ENCODE data around the gene GIGYF1. TPM values are rescaled to one million over a fixed set of nuclear protein-coding genes. Genes with fewer than 3 reads are reported as not detected.
A peak's percentile ranks its signal among the peaks of the same experiment; 100 is the strongest.
"Not testable (repeated sequence)": the region's sequence is repeated elsewhere in the genome, so short reads cannot be mapped to it uniquely, and the experiment has no call there.

GIGYF1 gene
- polyA plus RNA-seq, 1 donor (not counting 4 experiments of a cell fraction or from before 2014, with no cell fraction given), result 4.0 TPM

DNA sequence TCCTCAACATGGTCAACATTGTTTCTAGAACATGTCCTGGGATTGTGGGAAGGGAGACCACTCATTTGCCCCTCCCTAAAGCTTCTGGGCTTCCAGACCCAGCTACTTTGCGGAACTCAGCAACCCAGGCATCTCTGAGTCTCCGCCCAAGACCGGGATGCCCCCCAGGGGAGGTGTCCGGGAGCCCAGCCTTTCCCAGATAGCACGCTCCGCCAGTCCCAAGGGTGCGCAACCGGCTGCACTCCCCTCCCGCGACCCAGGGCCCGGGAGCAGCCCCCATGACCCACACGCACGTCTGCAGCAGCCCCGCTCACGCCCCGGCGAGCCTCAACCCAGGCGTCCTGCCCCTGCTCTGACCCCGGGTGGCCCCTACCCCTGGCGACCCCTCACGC lies 26.2 kb upstream of the GIGYF1 start, which contains the start of gene EPO:
EPO (plus strand) TSS at position 190 of the 392 bp plus-strand sequence. CDS start 513 bp downstream, outside the sequence.
- Histone ChIP-seq H3K27me3 (ENCODE audit: control insufficient read depth, extremely low read depth, insufficient read depth, low read length) (peaks cover 17% of the 10 kb centered on the region), H4K20me1 (ENCODE audit: control insufficient read depth, extremely low read depth, insufficient read depth, low read length) (no peaks in the 10 kb centered on the region), H3K9me3 (ENCODE audit: control insufficient read depth, low read depth, low read length) (no peaks in the 10 kb centered on the region), H3K4me2 (ENCODE audit: control insufficient read depth, extremely low read depth, insufficient read depth, low read depth, low read length) (peak within 1 kb of the TSS; percentile 79), H2AFZ (ENCODE audit: control insufficient read depth, low read length) (peak within 1 kb of the TSS; percentile 58), H3K4me1 (ENCODE audit: control insufficient read depth, extremely low read depth, insufficient read depth, low read length) (peaks cover 5% of the 10 kb centered on the region), H3K9me1 (ENCODE audit: control insufficient read depth, extremely low read depth, insufficient read depth, low read length) (no peaks in the 10 kb centered on the region), H3K4me3 (ENCODE audit: control insufficient read depth in 2 of 3, extremely low read depth in 1 of 3, insufficient read depth in 2 of 3, low read depth in 1 of 3, low read length in 3 of 3) (peak within 1 kb of the TSS in 2 of 3 experiments; percentile 40 to 43), H3K36me3 (ENCODE audit: control insufficient read depth in 2 of 2, extremely low read depth in 1 of 2, insufficient read depth in 2 of 2, low read length in 2 of 2) (no peaks in the 10 kb centered on the region), H3K27ac (ENCODE audit: control insufficient read depth, insufficient read depth, low read length) (no peak within 1 kb of the TSS), H3K9ac (ENCODE audit: control insufficient read depth, extremely low read depth, insufficient read depth, low read length) (no peak within 1 kb of the TSS), H3K79me2 (ENCODE audit: control insufficient read depth, insufficient read depth, low read length) (no peaks in the 10 kb centered on the region)
- FAIRE-seq (no peak), DNase-seq (ENCODE audit: low read depth, low spot score) (no peak)
- no peak for TF ChIP-seq EZH2 (IDR thresholded peaks at IDR 0.05; ENCODE audit: low read length)
- TF ChIP-seq, protein P1, sequence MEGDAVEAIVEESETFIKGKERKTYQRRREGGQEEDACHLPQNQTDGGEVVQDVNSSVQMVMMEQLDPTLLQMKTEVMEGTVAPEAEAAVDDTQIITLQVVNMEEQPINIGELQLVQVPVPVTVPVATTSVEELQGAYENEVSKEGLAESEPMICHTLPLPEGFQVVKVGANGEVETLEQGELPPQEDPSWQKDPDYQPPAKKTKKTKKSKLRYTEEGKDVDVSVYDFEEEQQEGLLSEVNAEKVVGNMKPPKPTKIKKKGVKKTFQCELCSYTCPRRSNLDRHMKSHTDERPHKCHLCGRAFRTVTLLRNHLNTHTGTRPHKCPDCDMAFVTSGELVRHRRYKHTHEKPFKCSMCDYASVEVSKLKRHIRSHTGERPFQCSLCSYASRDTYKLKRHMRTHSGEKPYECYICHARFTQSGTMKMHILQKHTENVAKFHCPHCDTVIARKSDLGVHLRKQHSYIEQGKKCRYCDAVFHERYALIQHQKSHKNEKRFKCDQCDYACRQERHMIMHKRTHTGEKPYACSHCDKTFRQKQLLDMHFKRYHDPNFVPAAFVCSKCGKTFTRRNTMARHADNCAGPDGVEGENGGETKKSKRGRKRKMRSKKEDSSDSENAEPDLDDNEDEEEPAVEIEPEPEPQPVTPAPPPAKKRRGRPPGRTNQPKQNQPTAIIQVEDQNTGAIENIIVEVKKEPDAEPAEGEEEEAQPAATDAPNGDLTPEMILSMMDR (optimal IDR thresholded peaks at IDR 0.05 in 1 of 3, IDR thresholded peaks at IDR 0.05 in 1 of 3, conservative IDR thresholded peaks at IDR 0.05 in 1 of 3; ENCODE audit: extremely low read depth in 1 of 3, insufficient read depth in 2 of 3, low read length in 3 of 3), result no peak
- dilution Hi-C loops (cut with MboI; ENCODE audit: extremely low pct_ligation_motif_present, low sequenced_read_pairs), result no loop called here

DNA sequence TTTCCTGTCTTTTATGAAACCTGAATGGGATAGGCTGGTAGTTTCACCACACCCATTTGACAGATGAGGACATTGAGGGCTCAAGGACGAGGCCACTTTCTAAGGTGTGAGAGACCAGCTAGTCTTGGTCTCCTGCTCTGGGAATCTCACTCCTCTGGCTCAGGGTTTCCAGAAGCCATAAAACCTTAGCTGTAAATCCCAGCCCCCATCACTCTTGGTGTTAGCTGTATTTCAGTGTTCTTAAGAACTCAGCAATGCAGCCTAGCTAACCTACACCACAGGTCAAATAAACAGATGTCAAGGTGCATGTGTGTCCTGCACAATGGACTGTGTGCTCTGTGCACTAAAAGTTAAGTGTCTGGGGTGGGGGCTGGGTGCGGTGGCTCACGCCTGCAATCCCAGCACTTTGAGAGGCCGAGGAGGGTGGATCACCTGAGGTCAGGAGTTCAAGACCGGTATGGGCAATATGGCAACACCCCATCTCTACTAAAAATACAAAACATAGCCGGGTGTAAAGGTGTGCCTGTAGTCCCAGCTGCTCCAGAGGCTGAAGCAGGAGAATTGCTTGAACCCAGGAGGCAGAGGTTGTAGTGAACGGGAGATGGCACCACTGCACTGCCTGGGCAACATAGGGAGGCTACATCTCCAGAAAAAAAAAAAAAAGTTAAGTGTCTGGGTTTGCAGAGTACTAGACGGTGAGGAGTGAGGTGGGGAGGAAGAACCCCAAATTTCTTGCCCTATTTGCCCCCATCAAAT lies 25.7 kb upstream of the GIGYF1 start:
- Histone ChIP-seq H3K27ac (ENCODE audit: control insufficient read depth, insufficient read depth, low read length) (no peak overlapping the region), H3K4me1 (ENCODE audit: control insufficient read depth, extremely low read depth, insufficient read depth, low read length) (peaks cover 4% of the 10 kb centered on the region), H3K27me3 (ENCODE audit: control insufficient read depth, extremely low read depth, insufficient read depth, low read length) (peaks cover 17% of the 10 kb centered on the region), H3K9me1 (ENCODE audit: control insufficient read depth, extremely low read depth, insufficient read depth, low read length) (no peaks in the 10 kb centered on the region), H3K9ac (ENCODE audit: control insufficient read depth, extremely low read depth, insufficient read depth, low read length) (no peak overlapping the region), H3K4me2 (ENCODE audit: control insufficient read depth, extremely low read depth, insufficient read depth, low read depth, low read length) (peak overlapping the region; percentile 79), H3K79me2 (ENCODE audit: control insufficient read depth, insufficient read depth, low read length) (no peaks in the 10 kb centered on the region), H3K4me3 (ENCODE audit: control insufficient read depth in 2 of 3, extremely low read depth in 1 of 3, insufficient read depth in 2 of 3, low read depth in 1 of 3, low read length in 3 of 3) (peak overlapping the region in 2 of 3 experiments; percentile 40 to 43), H3K36me3 (ENCODE audit: control insufficient read depth in 2 of 2, extremely low read depth in 1 of 2, insufficient read depth in 2 of 2, low read length in 2 of 2) (no peaks in the 10 kb centered on the region), H2AFZ (ENCODE audit: control insufficient read depth, low read length) (peak overlapping the region; percentile 58), H4K20me1 (ENCODE audit: control insufficient read depth, extremely low read depth, insufficient read depth, low read length) (no peaks in the 10 kb centered on the region), H3K9me3 (ENCODE audit: control insufficient read depth, low read depth, low read length) (no peaks in the 10 kb centered on the region)
- no peak for DNase-seq (ENCODE audit: low read depth, low spot score)
- dilution Hi-C loops (cut with MboI; ENCODE audit: extremely low pct_ligation_motif_present, low sequenced_read_pairs), result loop anchor here (10.0 kb wide), 1 partner anchor 125 kb away; no protein-coding TSS in a partner anchor
- FAIRE-seq, result no peak
- TF ChIP-seq, protein P1 (optimal IDR thresholded peaks at IDR 0.05 in 1 of 3, IDR thresholded peaks at IDR 0.05 in 1 of 3, conservative IDR thresholded peaks at IDR 0.05 in 1 of 3; ENCODE audit: extremely low read depth in 1 of 3, insufficient read depth in 2 of 3, low read length in 3 of 3), result peak; percentile 62 to 75 (median 69)
- no peak for TF ChIP-seq EZH2 (IDR thresholded peaks at IDR 0.05; ENCODE audit: low read length)

- not testable (repeated sequence) for H3K79me2 ChIP-seq (ENCODE audit: control insufficient read depth, insufficient read depth, low read length); FAIRE-seq; H3K4me1 ChIP-seq (ENCODE audit: control insufficient read depth, extremely low read depth, insufficient read depth, low read length); DNase-seq (ENCODE audit: low read depth, low spot score); H3K9ac ChIP-seq (ENCODE audit: control insufficient read depth, extremely low read depth, insufficient read depth, low read length); H3K4me3 ChIP-seq (ENCODE audit: control insufficient read depth in 2 of 3, extremely low read depth in 1 of 3, insufficient read depth in 2 of 3, low read depth in 1 of 3, low read length in 3 of 3); H3K4me2 ChIP-seq (ENCODE audit: control insufficient read depth, extremely low read depth, insufficient read depth, low read depth, low read length); H2AFZ ChIP-seq (ENCODE audit: control insufficient read depth, low read length); H3K9me3 ChIP-seq (ENCODE audit: control insufficient read depth, low read depth, low read length); H3K36me3 ChIP-seq (ENCODE audit: control insufficient read depth in 2 of 2, extremely low read depth in 1 of 2, insufficient read depth in 2 of 2, low read length in 2 of 2); H4K20me1 ChIP-seq (ENCODE audit: control insufficient read depth, extremely low read depth, insufficient read depth, low read length); H3K27ac ChIP-seq (ENCODE audit: control insufficient read depth, insufficient read depth, low read length); H3K9me1 ChIP-seq (ENCODE audit: control insufficient read depth, extremely low read depth, insufficient read depth, low read length)
- H3K27me3 ChIP-seq (ENCODE audit: control insufficient read depth, extremely low read depth, insufficient read depth, low read length), result peaks cover 17% of the 10 kb centered on the region
- dilution Hi-C loops (cut with MboI; ENCODE audit: extremely low pct_ligation_motif_present, low sequenced_read_pairs), result loop anchor here (10.0 kb wide), 1 partner anchor 128 kb away; no protein-coding TSS in a partner anchor
Measured at GRCh38 chr7:100717073-100717472, 23.0 kb upstream of the GIGYF1 start.
